Transverse colon (tissue), 3 donors: ENCODE results near the gene ZNF516.

ENCODE experiments used
- EP300 ChIP-seq: sonication (generic); formaldehyde crosslinking; IDR thresholded peaks from one replicate; pipeline ENCODE4 v1.6.1; 2017; ENCODE audit warnings: antibody characterized with exemption, low read depth
- POLR2A ChIP-seq: fragments of 450-650 bp; IDR thresholded peaks from one replicate; pipeline ENCODE4 v1.6.1; 2016; ENCODE audit warnings: antibody characterized with exemption, mild to moderate bottlenecking, moderate library complexity
- TF ChIP-seq, protein P1 (sequence below), 5 experiments: fragments of 200-600 bp in 3 of 5; fragments of 450-650 bp in 2 of 5; sonication (generic) in 3 of 5; IDR thresholded peaks; 1 replicate in 2 of 5; 2 replicates in 3 of 5; pipeline ENCODE4 v1.5.1; 2016 to 2017; ENCODE audit warnings: antibody characterized with exemption in 5 of 5, inconsistent platforms in 3 of 5, mild to moderate bottlenecking in 2 of 5, moderate library complexity in 1 of 5

DNA sequence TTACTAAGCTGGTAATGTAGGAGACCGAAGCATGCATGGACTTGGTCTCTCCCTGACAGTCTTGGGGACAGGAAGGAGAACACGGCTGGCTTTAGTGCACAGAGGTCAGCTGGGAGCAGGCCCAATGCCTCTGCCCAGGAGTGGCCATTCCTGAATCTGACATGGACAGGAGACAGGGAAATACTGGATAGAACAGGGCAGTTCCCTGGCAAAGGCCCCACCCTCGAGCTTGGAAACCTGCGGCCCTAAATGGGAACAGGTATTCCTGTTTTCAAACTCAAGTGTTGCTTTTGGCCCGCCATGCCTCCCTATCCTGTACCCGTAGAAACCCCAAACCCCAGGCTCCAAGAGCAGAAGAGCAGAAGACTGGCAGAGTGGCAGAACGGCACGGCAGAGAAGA, 107.4 kb downstream of the ZNF516 start:
- TF ChIP-seq, protein P1, sequence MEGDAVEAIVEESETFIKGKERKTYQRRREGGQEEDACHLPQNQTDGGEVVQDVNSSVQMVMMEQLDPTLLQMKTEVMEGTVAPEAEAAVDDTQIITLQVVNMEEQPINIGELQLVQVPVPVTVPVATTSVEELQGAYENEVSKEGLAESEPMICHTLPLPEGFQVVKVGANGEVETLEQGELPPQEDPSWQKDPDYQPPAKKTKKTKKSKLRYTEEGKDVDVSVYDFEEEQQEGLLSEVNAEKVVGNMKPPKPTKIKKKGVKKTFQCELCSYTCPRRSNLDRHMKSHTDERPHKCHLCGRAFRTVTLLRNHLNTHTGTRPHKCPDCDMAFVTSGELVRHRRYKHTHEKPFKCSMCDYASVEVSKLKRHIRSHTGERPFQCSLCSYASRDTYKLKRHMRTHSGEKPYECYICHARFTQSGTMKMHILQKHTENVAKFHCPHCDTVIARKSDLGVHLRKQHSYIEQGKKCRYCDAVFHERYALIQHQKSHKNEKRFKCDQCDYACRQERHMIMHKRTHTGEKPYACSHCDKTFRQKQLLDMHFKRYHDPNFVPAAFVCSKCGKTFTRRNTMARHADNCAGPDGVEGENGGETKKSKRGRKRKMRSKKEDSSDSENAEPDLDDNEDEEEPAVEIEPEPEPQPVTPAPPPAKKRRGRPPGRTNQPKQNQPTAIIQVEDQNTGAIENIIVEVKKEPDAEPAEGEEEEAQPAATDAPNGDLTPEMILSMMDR (IDR thresholded peaks at IDR 0.05) = no peak
- no peak for TF ChIP-seq EP300
- TF ChIP-seq POLR2A = no peak
